ENCODE data around the gene MORC3.
"Not testable (repeated sequence)": the region's sequence is repeated elsewhere in the genome, so short reads cannot be mapped to it uniquely, and the experiment has no call there.

The MORC3 gene

GRCh38 chr21:36319767-36320420 is at the start of gene MORC3:
MORC3 (plus strand) TSS chr21:36320197; CDS start chr21:36320265, 68 bp downstream.
- peak; percentile 78 for TF ChIP-seq MYC (IDR thresholded peaks at IDR 0.05; ENCODE audit: low read depth, low read length)
- TF ChIP-seq, protein P1, sequence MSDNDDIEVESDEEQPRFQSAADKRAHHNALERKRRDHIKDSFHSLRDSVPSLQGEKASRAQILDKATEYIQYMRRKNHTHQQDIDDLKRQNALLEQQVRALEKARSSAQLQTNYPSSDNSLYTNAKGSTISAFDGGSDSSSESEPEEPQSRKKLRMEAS (IDR thresholded peaks at IDR 0.05; ENCODE audit: low read depth, low read length), result peak; percentile 71
- TF ChIP-seq, protein P2, sequence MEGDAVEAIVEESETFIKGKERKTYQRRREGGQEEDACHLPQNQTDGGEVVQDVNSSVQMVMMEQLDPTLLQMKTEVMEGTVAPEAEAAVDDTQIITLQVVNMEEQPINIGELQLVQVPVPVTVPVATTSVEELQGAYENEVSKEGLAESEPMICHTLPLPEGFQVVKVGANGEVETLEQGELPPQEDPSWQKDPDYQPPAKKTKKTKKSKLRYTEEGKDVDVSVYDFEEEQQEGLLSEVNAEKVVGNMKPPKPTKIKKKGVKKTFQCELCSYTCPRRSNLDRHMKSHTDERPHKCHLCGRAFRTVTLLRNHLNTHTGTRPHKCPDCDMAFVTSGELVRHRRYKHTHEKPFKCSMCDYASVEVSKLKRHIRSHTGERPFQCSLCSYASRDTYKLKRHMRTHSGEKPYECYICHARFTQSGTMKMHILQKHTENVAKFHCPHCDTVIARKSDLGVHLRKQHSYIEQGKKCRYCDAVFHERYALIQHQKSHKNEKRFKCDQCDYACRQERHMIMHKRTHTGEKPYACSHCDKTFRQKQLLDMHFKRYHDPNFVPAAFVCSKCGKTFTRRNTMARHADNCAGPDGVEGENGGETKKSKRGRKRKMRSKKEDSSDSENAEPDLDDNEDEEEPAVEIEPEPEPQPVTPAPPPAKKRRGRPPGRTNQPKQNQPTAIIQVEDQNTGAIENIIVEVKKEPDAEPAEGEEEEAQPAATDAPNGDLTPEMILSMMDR (IDR thresholded peaks at IDR 0.05; ENCODE audit: low read depth, low read length), result no peak
- TF ChIP-seq POLR2A (IDR thresholded peaks at IDR 0.05; ENCODE audit: extremely low read depth, insufficient read length), result peak; percentile 90
- DNase-seq (ENCODE audit: low read depth), result peak; percentile 99
- peak within 1 kb of the TSS; percentile 89 for H3K4me3 ChIP-seq (ENCODE audit: low read depth, low read length)

GRCh38 chr21:36270786-36271695 is 49.0 kb upstream of the MORC3 start:
- not testable (repeated sequence) for H3K4me3 ChIP-seq (ENCODE audit: low read depth, low read length); DNase-seq (ENCODE audit: low read depth)

- H3K4me3 ChIP-seq (ENCODE audit: low read depth, low read length), result no peak overlapping the region
- no peak for DNase-seq (ENCODE audit: low read depth)
- TF ChIP-seq, protein P1 (IDR thresholded peaks at IDR 0.05; ENCODE audit: low read depth, low read length), result no peak
- no peak for TF ChIP-seq MYC (IDR thresholded peaks at IDR 0.05; ENCODE audit: low read depth, low read length)
- TF ChIP-seq, protein P2 (IDR thresholded peaks at IDR 0.05; ENCODE audit: low read depth, low read length), result no peak
- no peak for TF ChIP-seq POLR2A (IDR thresholded peaks at IDR 0.05; ENCODE audit: extremely low read depth, insufficient read length)
Measured at GRCh38 chr21:36274128-36274527, 45.9 kb upstream of the MORC3 start.

DNA sequence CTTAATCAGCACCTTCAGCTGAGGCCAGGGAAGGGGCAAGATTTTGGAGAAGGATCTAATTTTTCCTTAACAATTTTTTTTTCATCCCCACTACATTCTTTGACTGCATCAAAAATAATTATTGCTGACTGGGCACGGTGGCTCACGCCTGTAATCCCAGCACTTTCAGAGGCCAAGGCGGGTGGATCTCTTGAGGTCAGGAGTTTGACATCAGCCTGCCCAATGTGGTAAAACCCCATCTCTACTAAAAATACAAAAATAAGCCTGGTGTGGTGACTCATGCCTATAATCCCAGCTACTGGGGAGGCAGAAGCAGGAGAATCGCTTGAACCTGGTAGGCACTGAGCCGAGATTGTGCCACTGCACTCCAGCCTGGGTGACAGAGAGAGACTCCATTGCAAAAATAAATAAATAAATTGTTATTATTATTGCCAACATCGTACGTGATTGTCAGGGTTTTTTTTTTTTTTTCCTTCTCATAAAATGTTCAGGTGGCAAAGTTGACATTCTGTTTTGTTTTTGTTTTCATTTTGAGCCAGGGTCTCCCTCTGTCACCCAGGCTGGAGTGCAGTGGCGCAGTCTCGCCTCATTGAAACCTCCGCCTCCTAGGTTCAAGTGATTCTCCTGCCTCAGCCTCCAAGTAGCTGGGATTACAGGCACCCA is 37.3 kb upstream of the MORC3 start:
- DNase-seq (ENCODE audit: low read depth), result no peak
- no peak overlapping the region for H3K4me3 ChIP-seq (ENCODE audit: low read depth, low read length)
- no peak for TF ChIP-seq POLR2A (IDR thresholded peaks at IDR 0.05; ENCODE audit: extremely low read depth, insufficient read length)
- no peak for TF ChIP-seq MYC (IDR thresholded peaks at IDR 0.05; ENCODE audit: low read depth, low read length)
- TF ChIP-seq, protein P1 (IDR thresholded peaks at IDR 0.05; ENCODE audit: low read depth, low read length), result no peak
- TF ChIP-seq, protein P2 (IDR thresholded peaks at IDR 0.05; ENCODE audit: low read depth, low read length), result no peak

GRCh38 chr21:36283231-36283622 is 36.8 kb upstream of the MORC3 start:
- H3K4me3 ChIP-seq (ENCODE audit: low read depth, low read length), result not testable (repeated sequence)

DNA sequence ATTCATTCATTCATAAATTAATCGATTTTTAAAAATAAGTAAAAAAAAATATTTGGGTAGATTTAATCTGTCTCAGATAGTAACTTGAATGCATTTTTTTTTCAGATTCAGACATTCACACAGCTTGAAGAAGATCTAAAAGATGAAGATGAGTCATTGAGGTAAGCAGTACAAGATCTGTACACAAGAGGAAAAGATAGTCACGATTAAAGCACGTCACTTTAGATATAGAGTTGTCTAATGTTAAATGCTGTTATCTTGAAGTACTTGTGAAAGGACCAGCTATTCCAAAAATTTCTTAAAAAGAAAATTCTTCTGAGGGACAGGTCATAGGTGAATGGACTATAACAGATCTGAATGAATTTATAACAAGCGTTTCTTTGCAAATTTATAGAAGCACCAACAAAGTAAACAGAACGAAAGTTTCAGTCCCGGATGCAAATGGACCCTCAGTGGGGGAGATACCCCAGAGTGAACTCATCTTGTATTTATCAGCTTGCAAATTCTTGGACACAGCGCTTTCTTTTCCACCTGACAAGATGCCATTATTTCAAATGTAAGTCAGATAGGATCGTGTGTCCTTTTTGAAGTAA is 31.2 kb upstream of the MORC3 start:
- H3K4me3 ChIP-seq (ENCODE audit: low read depth, low read length), result no peak overlapping the region
- TF ChIP-seq POLR2A (IDR thresholded peaks at IDR 0.05; ENCODE audit: extremely low read depth, insufficient read length) (no peak), MYC (IDR thresholded peaks at IDR 0.05; ENCODE audit: low read depth, low read length) (no peak)
- TF ChIP-seq, protein P2 (IDR thresholded peaks at IDR 0.05; ENCODE audit: low read depth, low read length), result no peak
- TF ChIP-seq, protein P1 (IDR thresholded peaks at IDR 0.05; ENCODE audit: low read depth, low read length), result no peak
- no peak for DNase-seq (ENCODE audit: low read depth)

More at GRCh38 chr21:36283231-36283622, 36.8 kb upstream of the MORC3 start:
- not testable (repeated sequence) for DNase-seq (ENCODE audit: low read depth)
